ENCODE data around the gene CCDC6.
A peak's percentile ranks its signal among the peaks of the same experiment; 100 is the strongest.
"Not testable (repeated sequence)": the region's sequence is repeated elsewhere in the genome, so short reads cannot be mapped to it uniquely, and the experiment has no call there.

The CCDC6 gene

DNA sequence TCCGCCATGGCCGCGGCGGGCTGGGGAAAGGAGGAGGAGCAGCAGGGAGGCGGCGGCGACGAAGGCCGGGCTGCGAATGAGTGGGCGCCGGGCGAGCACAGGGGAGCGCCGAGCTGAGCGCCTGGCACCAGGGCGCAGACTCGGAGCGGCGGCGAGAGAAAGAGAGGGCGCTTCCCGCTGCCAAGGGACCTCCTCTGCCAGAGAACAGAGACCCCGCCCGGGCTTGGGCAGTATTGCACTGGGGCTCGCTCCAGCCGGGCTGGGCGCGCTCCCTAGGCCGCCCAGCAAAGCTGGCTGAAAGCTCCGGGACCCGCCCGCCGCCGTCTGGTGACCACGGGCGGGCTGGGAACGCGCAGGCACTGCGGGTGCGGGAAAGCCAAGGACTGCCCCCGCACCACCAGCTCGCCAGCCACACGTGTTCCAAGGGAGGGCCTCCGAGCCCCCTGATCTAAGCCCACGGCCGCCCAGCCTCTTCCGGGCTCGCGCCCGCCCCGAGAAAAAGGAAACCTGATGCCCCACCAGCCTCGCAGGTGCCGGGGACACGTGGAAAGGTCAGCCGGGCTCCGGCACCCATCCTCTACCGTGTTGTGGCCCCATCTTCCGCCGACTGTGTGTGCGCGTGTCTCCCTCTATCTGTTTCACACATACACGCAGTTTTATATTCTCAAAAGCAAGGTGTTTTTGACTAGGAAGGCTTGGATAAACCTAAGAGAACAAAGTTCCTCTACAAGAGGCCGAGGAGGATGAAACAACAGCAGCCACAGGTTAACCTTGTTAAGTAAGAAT is at the start of gene CCDC6:
CCDC6 (minus strand) TSS at position 140 of the 786 bp plus-strand sequence; CDS start at position 8, 132 bp downstream.
- peak; percentile 92 for DNase-seq

DNA sequence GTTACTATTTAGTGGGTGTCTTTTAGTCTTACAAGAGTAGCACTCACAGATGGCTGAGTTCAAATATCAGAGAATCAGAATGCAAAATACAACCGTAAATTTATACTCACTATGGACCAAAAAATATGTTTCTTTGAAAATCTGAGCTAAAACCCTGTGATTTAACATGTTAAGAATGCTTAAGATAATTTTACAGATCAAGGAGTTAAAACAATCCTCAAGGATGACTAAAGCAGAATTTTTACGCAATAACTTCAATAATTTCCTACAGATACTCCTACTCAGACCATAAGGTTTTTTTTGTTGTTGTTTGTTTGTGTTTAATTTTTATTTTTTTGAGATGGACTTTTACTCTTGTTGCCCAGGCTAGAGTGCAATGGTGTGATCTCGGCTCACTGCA is 47.9 kb upstream of the CCDC6 start:
- DNase-seq, result no peak

DNA sequence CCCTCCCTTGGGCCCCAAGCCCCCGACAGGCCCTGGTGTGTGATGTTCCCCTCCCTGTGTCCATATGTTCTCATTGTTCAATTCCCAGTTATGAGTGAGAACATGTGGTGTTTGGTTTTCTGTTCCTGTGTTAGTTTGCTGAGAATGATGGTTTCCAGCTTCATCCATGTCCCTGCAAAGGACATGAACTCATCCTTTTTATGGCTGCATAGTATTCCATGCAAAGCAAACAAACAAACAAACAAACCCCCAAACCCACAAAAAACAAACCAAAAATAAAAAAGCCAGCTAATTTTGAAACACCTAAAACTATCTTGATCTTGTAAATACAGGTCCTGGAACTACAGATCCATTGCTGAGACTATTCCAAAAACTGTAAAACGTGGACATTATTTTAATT is 47.4 kb upstream of the CCDC6 start:
- DNase-seq, result not testable (repeated sequence)

DNA sequence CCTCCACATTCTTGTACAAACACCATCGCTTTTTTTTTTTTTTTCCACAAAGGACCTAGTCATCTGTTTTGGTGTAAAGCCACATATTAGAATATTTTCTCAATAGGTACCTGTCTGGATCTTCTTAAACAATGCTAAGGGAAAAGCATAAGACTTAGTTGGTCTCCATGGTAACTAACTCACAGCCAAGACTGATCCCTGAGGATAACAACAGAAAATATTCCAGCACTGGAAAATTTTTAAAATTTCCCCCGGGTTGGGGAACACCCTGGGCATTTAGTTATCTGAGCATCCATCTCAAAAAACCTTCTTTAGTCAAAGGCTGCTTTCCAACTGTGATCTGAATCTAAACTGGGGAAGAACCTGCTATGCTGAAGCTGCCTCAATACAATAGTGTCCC is 43.7 kb upstream of the CCDC6 start:
- DNase-seq, result no peak

DNA sequence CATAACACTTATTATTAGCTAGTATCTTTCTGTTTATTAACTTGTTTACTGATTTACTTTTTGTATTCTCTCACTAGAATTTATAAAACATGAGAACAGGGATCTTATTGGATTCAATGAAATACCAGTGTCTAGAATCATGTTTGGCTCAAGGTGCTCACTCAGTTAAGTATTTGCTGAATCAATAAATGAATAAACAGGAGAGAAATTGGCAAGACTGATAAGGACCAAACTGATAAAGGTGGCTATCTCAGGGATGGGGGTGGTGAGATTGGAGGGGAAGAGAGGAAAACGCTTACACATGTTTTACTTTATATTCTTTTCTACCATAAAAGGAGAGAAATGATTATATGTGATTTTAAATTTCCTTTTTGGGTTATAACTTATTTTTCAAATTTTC is 43.3 kb upstream of the CCDC6 start:
- no peak for DNase-seq

DNA sequence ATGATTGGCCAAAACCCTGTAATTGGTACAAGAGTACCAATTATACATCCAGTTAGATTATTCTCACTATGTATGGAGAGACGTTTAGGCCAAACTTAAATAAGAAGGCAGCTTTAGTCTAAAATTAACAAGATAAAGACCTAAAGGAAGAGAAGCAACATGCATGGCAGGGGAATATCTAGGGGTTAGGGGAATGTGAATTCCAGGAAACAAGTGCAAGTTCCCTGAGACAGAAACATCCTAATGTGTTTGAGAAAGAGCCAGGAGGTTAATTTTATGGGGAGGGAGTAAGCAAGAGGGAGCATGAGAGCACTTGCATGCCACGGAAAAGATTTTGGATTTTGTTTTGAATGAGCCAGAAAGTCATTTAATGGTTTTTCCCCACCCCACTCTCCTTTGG is 39.6 kb upstream of the CCDC6 start:
- DNase-seq, result no peak

DNA sequence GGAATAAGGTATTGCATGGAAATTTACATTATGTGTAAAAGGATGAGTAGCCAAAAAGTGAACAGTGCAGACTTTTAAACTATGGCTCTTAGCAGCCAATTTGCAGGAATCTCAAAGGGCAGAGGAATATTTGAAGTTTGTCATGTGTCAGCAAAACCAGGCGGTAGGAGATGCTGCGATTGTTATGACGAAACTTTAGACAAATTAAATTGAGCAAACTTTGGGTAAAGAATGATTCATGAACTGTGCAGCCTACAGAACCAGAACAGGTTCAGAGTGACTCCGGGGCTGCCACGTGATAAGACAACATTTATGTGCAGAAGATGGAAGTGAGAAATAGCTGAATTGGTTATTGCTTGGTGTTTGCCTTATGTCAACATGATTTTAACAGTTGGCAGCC is 39.2 kb upstream of the CCDC6 start:
- DNase-seq, result no peak

DNA sequence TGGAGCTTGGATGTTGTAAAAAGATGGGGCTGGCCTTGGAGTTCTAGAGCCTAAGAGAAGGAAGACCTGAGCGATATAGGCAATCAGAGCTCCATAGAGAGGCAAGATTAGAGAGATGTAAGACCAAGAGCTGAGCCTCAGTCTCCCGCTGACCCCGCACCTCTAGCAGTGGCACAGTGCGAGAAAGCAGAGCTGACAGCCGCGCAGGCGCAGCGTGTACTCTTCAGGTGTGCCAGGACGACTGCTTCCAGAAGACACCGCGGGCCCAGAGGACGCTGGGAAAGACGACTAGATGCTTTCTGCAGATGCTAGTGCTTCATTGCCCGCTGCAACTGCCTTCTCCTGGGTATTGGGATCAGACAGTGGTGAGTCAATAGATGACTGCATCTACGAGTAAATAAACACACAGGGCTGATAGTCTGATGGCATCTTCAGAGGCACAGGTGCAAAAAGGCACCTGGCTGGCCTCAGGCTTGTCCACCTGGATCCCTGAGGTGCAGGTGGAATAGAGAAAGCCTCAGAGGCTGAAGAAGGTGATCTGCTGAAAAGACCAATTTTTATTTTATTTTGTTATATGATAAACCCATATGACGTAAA is 38.1 kb upstream of the CCDC6 start:
- DNase-seq, result no peak

DNA sequence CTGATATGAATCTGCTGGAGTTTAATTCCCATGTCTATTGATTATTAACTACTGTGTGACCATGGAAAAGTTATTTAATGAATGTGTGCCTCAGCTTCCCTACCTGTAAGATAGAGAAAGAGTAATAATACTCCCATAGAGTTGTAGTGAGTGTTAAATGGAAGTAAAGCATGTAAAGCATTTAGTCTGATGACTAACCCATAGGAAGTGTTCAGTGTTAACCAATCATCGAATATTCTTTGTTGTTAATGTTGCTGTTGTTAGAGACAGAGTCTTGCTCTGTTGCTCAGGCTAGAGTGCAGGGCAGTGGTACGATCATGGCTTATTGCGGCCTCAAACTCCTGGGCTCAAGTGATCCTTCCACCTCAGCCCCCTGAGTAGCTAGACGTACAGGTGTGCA is 36.2 kb upstream of the CCDC6 start:
- no peak for DNase-seq

DNA sequence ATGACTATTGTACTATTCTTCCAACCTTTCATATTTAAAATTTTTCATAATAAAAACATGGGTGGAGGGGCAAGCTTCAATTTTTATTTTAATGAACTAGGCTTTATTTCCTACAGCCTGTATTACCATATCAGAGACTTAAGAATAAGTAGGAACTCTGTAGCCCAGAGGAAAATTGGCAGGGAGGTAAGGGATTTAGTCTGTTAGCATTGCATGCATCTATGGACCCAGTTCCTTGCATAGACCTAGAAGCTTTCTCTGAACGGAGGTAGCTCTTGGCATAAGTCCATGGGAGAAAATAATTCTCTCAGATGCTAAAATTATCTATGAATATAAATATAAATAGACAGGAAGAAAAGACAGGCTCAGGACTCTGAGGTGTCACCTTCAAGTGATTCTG is 31.4 kb upstream of the CCDC6 start:
- DNase-seq, result no peak

DNA sequence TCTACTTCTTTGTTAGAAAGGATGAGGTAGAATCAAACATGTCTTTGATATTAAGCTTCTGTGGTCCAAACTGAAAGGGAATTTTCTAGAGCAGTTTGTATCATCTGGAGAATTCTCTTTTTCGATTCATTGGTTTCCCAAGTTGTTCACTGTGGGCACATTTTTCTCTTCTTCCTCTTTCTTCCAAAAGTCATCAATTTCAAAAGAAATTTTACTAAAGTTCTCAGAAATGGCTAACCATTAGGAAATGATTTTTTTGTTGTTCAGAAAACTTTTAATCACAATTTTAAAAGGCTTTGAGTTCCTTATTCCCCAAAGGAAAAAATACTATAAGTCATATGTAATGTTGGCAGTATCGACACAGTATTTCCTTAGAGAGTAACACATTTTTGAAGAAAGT is 28.3 kb upstream of the CCDC6 start:
- no peak for DNase-seq

DNA sequence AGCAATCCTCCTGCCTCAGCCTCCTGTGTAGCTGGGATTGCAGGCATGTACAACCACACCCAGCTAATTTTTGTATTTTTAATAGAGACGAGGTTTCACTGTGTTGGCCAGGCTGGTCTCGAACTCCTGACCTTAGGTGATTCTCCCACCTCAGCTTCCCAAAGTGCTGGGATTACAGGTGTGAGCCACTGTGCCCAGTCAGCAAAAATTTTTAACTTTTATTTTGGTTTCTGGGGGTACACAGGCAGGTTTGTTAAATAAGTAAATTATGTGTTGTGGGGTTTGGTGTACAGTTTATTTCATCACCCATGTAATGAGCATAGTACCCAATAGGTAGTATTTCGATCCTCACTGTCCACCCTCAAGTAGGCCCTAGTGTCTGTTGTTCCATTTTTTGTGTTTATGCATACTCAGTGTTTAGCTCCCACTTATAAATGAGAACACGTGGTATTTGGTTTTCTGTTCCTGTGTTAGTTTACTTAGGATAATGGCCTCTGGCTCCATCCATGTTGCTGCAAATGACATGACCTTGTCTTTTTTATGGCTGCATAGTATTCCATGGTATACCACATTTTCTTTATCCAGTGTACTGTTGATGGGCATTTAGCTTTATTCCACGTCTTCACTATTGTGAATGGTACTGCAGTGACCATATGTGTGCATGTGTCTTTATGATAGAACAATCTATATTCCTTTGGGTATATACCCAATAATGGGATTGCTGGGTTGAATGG is 24.6 kb upstream of the CCDC6 start:
- not testable (repeated sequence) for DNase-seq

DNA sequence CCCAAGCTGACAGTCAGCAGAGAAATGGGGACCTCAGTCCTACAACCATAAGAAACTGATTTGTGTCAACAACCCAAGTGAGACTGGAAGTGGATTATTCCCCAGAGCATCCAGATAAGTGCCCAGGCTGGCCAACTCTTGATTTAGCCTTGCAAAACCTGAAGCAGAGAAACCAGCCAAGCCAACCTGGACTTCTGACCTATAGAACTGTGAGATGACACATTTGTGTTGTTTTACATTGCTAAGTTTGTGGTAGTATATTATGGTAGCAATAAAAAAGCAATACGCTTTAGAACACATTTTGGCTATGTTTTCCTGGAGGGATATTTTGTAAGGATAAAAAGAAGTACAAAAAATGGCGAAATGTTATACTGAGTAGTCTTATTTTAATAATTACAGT is 19.7 kb upstream of the CCDC6 start:
- no peak for DNase-seq

DNA sequence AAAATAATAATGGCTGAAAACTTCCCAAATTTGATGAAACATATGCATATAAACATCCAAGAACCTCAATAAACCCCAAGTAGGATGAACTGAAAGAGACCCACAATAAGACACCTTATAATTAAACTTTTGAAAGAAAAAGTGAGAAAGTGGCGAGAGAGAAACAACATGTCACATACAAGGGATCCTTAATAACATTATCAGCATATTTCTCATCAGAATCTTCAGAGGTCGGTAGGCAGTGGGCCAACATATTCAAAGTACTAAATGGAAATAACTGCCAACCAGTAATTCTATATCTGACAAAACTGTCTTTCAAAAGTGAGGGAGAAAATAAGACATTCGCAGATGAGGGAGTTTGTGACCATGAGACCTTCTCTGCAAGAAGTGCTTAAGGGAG is 16.6 kb upstream of the CCDC6 start:
- DNase-seq, result no peak

DNA sequence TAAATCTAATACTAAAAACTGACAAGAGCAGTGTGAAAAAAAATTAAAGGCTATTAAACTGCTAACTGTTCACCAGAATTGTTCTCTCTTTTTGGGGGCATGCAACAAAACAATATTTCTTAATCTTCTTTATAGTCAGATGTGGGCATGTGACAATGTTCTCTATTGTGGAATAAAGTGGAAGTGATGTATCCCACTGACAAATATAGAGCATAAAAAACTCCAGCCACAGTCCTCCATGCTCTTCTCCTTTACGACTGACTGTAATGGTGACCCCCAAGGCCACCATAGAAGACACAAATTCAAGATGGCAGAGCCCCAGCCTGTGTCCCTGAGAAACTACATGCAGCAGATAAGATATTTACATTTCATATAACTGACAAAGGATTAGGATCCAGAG is 11.6 kb upstream of the CCDC6 start:
- DNase-seq, result no peak

DNA sequence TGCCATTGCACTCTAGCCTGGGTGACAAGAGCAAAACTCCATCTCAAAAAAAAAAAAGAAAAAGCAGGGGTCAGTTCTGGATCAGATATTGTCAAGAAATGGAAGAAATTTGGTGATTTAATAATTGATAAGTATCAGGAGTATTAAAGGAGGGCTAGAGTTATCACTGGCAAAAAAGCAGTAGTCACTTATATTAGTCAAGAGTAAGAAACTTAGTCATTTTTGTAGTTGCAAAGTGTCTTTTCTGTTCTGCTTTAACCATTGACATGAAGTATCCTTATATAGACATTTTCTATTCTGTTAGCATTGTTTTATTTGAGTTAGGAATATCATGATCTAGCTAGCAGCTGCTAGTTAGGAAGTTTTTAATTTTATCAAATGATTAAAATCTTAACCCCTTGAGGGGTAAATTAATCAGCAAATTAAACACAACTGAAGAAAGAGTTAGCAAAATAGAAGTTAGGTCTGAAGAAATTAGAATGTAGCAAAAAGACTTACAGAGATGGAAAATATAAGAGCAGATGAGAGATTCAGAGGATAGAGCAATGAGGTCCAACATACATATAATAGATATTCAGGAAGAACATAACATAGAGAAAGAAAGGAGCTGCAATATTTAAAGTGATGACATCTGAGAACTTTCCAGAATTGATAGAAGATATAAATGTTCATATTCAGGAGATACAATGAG is 7.3 kb upstream of the CCDC6 start:
- no peak for DNase-seq

DNA sequence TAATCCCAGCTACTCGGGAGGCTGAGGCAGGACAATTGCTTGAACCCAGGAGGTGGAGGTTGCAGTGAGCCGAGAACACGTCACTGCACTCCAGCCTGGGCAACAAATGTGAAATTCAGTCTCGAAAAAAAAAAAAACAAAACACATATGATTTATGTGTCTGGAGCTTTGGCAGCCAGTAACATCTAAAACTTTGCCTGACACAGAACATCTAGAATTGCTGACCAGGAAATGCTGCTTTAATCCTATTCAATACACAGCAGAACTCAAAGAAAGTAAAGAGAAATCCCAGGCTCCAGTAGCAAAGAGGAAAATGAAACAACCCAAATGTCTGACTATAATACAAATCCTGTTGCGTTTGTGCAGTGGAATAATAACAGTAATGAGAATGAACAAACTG is 4.5 kb upstream of the CCDC6 start:
- DNase-seq, result no peak

DNA sequence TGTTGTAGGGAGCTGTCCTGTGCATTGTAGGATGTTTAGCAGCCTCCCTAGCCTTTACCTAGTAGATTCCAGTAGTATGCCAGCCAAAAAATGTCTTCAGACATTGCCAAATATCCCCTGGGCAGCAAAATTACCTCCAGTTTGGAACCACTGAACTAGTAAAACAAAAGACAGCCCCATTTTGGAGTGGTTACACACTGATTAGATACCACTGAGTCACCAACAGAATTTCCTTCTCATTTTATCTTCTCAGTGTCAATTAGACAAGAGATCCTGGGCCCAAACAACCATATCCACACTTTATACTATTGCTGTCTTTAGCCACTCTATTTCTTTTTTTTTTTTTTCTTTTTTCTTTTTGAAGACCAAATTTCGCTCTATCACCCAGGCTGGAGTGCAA is 3.5 kb upstream of the CCDC6 start:
- no peak for DNase-seq

DNA sequence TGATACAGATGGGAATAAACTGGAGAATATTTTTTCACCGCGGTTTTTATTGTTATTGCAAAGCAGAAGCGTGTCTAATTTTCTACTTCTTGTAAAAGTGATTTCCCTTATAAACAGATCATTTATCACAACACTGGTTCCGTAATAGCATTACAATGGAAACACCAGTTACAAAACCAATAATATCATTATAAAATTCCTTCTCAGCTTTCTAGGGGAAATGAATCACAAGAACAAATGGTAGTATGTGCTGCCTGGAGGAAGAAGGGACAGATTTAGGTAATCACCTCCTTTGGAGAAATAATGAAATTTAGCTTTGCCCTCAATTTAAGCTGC is 2.4 kb upstream of the CCDC6 start:
- no peak for DNase-seq

DNA sequence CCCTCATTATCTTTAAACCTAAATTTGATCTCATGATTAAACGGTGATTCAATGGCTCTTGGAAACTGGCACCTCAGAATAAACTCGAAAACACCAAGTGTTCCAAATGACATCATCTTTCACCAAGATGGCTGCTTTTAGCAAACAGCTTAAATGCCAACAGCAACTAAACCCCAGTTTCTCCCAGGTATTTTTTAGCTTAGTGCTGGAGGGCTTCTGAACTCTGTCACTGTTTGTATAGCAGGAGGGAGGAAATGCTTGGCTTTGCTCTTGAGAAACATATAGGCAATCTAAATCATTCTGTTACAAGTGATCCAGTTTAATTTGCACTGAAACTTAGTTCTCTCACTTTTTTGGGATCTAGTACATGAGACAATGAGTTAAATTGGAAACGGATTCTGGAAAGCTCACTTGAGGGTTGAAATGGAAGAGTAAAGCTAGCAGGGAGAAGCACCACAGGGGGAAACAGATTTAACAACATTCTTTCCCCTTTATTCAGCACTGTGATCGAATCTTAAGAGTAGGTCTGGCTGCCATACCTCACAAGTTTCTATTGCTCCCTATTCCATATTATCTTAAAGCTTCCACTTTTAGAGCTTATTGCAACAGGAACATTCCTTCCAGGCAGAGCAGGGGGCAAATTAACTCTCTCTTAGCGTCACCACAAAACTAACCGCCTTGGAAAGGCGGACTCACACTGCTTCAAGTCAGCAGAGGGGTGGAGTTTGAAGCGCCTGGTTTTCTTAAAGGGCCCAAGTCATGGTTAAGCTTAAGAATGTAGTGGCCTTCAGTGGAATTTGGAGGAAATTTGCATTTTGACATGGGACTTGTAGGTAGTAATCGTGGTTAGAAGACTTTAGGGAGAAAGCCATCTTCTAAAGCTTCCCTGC is 1.8 kb upstream of the CCDC6 start:
- DNase-seq, result peak; percentile 65

DNA sequence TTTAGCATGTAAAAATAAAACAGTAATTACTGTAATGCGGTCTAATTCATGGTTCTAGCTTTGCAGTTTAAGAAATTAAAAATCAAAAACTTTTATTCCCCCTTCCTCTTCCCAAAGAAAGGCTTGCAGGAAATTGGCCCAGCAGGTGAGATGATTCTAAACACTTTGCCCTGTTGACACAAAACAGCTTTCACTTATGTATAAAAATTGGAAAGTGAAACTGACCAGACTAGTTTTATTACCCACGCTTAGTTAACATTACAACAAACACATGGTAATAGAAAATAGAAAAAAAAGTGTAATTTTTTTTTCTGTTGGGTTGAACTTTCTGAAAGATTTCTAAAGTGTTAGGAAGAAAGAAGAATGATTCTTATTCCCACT is 1.2 kb upstream of the CCDC6 start:
- no peak for DNase-seq

DNA sequence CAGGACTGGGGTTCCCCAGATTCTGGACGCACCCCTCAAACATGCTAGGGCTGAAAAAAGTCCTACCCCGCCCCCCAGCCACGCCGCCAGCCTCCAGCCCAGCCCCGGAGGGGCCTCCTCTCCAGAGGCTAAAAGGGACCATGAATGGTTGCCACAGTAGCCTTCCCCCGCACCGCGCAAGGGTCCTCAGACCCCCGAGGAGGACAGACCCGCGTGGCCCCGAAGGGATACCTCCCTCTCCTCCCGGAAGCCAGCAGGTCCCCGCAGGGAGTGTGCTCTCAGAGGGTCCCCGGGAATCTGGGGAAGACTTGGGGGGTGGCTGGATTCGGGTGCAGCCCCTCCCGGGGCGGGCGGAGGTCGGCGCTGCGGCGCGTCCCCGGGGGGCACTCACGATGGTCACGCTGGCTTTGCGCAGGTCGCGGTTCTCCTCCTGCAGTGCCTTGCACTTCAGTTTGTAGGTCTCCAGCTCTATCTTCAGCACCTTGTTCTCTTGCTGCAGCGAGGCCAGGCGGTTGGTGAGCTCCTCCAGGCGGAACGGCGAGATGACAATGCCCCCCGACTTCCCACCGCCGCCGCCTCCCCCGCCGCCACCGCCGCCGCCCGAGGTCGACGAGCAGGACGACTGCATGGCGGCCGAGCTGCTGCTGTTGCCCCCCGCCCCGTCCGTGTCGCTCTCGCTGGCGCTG is 482 bp downstream of the CCDC6 start:
- DNase-seq, result no peak

Measured in CD4-positive, alpha-beta T cell treated with Interleukin-10 for 1 hour (primary cell).